HG02588 (cell line): Measurements from ENCODE around the gene CLIP3.
"Not testable (repeated sequence)": the region's sequence is repeated elsewhere in the genome, so short reads cannot be mapped to it uniquely, and the experiment has no call there.

Source experiments
- ATAC-seq: cut with Tn5 transposase; IDR thresholded peaks from one replicate; pipeline ENCODE4 v1.9.1; 2021; ENCODE audit warnings: mild to moderate bottlenecking, moderate library complexity; ENCODE audit not compliant: unreplicated experiment

The CLIP3 gene

DNA sequence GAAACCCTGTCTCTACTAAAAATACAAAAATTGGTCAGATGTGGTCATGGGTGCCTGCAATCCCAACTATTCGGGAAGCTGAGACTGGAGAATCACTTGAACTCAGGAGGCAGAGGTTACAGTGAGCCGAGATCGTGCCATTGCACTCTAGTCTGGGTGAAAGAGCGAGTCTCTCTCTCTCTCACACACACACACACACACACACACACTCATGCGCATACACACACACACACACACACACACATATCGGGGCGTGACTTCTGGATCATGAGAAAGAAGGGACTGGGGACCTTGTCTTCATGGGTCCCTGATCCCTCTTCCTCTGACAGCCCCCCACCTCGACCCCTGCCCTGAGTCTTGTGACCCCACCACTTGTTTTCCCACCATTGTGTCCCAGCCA is 49.5 kb downstream of the CLIP3 start:
- no peak for ATAC-seq

DNA sequence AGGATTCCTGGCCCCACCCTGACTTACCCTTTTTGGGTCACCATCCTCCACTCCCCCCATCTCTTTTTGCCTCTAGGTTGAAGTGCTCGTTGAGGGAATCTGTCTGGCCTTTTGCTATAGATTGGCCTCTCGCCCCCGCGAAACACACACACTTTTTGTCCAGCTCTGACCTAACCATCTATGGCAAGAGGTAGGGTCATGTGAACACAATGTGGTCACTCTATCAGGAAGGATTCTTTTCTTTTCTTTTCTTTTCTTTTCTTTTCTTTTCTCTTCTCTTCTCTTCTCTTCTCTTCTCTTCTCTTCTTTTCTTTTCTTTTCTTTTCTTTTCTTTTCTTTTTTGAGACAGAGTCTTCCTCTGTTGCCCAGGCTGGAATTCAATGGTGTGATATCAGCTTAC is 51.7 kb downstream of the CLIP3 start:
- not testable (repeated sequence) for ATAC-seq

DNA sequence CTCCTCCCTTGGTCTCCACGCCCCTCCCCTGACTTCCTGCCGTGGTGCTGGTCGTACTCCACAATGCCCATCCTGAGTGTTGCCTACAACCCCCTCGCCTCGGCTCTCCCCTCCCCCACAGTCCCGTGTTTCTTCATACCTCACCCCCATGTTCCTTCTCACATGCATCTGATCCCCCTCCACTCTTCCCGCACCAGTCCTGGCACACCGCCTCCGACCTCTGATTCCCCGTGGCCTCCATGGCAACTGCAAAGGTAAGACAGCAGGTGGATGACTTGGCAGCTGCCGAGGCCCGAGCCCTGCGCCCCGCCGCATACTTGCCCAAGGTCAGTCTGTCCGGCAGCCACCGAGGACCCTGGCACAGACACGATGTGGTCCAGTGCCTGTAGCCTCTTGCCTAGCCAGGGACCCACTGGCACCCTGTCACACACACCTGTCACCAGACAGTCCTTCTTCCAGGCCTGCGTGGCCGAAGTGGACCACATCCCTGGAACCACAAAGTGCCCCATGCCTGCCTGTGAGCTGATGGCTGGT is 53.8 kb downstream of the CLIP3 start:
- ATAC-seq = no peak

DNA sequence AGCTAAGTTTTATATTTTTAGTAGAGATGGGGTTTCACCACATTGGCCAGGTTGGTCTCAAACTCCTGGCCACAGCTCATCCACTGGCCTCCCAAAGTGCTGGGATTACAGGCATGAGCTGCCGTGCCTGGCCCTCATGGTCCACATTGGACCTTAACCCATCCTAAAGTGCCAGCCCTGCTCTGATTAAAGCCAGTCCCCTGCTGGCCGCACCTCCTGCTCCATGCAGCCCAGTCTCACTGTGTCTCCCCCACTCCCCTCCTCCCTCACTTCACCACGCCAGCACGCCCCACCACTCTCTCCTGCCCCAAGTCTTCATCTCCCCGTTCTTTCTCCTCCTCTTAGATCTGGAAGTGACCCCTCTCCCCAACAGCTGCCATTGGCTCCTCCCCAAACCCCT is 54.4 kb downstream of the CLIP3 start:
- no peak for ATAC-seq

DNA sequence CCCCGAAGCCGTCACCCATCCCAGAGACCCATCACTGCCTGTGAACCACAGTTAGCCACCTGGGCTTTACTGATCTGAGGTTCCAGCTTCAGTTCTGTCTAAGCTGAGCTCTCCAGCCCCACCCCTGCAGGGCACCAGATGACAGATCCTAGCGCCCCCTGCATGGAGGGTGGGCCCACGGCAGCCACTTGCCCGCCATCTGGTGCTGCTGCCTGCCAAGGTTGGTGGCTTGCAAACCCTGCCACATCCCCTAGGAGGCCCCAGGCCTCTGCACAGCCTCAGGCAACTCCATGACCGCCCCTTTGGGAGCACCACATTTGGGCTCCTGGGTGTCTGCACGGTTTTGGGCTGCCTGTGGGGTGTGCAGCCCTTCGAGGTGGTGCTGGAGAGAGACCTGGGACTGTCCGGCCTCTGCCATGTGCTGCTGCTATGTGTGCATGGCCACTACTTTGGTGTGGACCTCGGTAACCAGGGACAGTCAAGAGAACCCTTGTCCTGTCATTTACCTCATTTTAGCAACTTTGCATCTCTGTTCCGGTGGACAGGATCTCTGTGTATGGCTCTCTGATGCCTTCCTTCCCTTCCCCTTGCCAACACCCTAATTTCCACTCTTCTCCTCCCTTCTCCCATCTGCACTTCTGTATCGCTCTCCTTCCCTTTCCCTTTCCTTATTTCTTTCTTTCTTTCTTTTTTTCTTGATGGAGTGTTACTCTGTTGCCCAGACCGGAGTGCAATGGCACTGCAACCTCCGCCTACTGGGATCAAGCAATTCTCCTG is 55.0 kb downstream of the CLIP3 start:
- no peak for ATAC-seq

DNA sequence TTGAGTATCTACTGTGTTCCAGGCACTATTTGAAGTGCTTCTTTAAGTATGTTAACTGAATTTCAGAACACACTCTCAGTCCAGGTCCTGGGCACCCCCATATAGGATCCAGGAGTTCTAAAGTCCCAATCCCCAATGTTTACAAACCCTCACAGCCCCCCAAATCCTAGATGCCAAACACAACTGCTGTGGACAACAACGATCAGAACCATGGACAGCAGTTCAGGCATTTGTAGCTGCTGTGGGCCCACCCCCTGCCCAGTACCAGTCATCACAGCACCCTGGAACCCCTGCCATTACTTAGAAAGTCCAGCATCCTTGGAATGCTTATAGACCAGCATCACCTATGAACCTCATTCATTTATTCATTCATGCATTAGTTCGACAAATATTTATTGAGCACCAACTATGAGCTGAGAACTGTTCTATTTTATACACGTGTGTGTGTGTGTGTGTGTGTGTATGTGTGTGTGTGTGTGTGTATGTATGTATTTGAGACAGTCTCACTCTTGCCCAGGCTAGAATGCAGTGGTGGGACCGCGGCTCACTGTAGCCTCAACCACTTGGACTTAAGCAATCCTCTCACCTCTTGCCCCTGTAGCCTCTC is 57.0 kb downstream of the CLIP3 start:
- no peak for ATAC-seq

DNA sequence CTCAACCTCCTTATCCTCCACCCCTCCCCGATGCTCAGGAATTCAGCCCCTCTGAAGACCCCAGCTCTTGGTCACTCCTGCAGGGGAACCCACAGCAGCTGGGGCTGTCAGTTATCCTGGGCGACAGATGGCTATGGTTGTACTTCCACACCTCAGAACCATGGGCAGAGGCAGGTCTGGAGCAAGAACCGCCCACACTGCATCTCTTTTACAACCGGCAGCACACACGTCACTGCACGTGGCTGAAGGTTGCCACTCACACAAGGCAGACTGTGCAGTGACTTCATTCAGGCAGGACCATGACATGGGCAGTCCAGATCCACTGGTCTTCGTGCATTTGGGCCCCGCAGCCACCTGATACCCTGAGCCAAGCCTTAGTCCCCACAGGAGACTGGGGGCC is 59.2 kb downstream of the CLIP3 start:
- ATAC-seq = no peak

DNA sequence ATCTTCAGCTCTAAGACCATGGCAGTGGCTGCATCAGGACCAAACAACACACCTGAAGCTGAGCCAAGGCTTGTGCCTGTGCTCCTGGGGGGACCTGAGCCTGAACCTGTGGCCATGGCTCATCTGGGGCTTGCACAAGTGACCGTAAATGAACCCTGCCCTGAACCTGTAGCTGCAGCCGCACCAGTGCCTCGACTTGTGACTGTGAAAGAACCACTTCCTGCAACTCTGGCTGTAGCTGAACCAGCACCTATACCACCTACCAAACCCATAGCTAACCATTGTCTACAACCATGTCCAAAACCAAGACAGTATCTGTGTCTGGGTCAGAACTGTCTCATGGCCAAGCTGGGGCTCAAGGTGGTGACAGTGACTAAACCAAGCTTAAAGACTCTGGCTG is 65.9 kb downstream of the CLIP3 start:
- no peak for ATAC-seq
